M059J (cell line): ENCODE measurements around the gene SLC2A5. TPM values are rescaled to one million over a fixed set of nuclear protein-coding genes. Genes with fewer than 3 reads are reported as not detected.
"Not testable (repeated sequence)": the region's sequence is repeated elsewhere in the genome, so short reads cannot be mapped to it uniquely, and the experiment has no call there.

Experiments used
- DNase-seq: peaks from one replicate; pipeline ENCODE4 v3.0.0-alpha.2; 2012; ENCODE audit warnings: low read depth
- total RNA-seq: library from RNA; depleted of rRNA; stranded (reverse); fragments of >200 nt; shearing (Covaris generic); gene quantifications from 2 replicates; pipeline ENCODE4 v1.2.3, GENCODE V29; 2014; rRNA removed

The SLC2A5 gene
- total RNA-seq, 1 experiment from 2014 or later: 7.1 TPM

DNA sequence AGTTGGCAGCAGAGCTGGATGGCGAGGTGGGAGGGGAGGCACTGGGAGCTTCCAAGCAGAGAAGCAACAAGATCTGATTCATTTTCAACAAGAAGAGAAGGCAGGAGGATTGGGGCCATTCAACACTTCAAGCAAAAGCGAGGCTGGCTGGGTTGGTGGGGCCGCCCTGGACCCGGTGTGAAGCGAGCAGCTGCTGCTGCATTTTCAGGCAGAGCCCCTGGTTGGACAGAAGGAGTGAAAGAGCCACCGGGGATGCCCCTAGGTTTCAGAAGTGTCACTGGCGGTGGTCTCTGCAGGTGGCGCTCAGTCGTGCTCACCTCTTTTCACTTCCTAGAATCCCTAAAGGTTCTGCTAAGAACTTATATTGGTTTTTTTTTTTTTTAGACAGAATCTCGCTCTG is 61.2 kb downstream of the SLC2A5 start:
- no peak for DNase-seq

DNA sequence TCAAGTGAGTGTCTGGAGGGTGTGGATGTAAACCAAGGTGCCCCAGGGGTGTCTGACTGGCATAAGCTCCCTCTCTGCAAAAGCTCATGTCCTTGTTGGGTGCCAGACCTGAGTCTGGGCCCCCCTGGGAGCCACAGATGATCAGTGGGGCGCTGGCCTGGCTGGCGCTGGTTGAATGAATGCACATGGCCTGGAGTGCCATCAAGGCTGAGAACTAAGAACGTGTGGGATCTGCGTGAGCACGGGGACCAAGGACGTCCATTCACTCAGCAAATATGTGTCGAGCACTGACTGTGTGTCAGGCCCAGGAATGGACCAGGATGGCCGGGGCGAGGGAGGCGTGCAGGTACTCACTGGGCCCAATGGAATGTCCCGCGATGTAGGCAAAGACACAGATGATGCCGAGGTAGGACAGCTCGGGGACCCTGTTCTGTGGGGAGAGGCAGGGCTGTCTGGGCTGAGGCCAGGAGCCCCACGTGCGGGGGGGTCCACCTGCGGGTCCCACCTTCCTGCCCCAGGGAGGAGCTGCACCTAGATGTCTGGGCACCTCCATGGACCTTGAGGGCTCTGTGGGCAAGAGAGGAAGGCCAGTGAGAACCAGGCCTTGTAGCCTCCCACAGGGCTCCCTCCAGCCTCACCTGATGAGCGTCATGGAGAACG is 62.3 kb downstream of the SLC2A5 start:
- DNase-seq: no peak

DNA sequence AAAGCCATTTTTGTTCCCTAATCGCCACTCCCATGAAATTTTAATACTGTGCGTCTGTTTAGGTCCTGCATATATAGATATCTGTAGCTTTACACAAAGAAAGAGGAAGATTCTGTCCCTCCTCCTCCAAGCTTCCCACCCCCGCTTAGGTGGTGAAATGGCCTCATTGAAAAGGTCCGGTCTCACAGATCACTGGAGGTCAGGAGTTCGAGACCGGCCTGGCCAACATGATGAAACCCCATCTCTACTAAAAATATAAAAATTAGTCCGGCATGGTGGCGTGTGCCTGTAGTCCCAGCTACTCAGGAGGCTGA is 64.1 kb downstream of the SLC2A5 start:
- DNase-seq: no peak

DNA sequence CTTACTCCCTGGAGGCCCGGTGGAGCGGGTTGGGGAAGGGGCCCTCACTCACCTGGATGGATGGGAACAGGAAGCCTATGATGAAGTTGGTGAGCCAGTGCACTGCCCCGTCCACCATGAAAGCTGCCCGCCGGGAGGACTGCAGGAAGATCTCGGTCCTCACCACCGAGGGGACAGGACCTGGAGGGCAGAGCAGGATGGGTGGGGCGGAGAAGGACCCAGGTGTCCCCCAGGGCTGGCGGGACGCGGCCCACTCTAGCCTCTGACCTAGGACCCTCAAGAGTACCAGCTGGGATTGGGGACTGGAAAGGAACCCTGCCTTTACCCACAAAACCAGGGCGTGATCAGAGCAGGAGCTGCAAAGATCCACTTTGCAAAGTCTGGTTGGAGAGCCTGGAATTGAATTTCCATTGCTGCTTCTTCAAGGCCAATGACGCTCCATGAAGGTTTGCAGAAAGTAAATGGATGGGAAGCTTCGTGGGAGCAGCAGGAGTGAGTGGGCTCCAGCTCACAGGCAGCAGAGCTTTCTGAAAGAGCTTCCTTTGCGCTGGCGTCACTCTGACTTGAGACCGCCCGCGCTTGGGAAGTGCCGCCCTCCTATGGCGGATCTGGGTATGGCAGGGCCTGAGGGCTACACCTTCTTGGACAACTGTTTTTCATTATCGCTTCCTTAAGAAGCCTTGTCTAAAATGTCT is 64.6 kb downstream of the SLC2A5 start:
- peak; percentile 76 for DNase-seq

DNA sequence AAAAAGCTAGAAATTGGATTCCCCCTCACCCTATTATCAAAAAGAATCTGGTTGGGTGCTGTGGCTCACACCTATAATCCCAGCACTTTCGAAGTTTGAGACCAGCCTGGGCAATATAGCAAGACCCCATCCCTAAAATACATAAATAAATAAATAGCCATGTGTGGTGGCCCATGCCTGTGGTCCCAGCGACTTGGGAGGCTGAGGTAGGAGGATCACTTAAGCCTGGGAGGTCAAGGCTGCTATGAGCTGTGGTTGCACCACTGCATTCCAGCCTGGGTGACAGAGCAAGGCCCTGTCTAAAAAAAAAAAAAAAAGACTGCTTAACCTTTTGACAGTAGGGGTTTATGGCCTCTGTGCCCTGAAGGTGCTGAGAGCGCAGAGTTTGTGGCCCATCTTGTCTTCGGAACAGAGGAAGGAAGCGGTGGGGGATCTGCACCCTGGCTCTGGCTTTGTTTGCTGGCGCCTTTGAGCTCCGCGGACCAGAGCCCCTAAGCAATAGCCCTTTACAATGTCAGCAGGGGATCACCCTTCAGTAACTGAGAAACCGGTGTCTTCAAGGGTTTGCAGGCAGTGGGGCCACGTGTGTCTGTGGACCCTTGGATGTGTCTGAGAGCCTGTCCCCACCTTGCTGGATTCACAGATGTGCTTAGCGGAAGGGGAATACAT is 65.3 kb downstream of the SLC2A5 start:
- DNase-seq: no peak

DNA sequence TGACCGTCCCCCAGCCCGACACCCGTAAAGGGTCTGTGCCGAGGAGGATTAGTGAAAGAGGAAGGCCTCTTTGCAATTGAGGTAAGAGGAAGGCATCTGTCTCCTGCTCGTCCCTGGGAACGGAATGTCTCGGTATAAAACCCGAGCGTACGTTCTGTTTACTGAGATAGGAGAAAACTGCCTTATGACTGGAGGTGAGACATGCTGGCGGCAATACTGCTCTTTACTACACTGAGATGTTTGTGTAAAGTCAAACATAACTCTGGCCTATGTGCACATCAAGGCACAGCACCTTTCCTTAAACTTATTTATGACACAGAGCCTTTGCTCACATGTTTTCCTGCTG is 67.2 kb downstream of the SLC2A5 start:
- DNase-seq: not testable (repeated sequence)

DNA sequence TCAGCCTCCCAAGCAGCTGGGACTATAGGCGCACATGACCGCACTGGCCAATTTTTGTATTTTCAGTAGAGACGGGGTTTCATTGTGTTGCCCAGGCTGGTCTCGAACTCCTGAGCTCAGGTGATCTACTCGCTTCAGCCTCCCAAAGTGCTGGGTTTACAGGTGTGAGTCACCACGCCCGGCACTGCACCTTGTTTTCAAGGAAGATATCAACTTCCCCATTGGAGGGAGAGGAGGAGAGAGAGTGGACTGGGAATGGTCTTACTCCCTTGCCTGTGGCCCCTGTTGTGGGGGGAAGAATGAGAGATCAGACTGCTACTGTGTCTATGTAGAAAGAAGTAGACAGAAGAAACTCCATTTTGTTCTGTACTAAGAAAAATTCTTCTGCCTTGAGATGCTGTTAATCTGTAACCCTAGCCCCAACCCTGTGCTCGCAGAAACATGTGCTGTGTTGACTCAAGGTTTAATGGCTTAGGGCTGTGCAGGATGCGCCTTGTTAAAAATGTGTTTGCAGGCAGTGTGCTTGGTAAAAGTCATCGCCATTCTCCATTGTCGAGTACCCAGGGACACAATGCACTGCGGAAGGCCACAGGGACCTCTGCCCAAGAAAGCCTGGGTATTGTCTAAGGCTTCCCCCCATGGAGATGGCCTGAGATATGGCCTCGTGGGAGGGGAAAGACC is 67.8 kb downstream of the SLC2A5 start:
- not testable (repeated sequence) for DNase-seq

DNA sequence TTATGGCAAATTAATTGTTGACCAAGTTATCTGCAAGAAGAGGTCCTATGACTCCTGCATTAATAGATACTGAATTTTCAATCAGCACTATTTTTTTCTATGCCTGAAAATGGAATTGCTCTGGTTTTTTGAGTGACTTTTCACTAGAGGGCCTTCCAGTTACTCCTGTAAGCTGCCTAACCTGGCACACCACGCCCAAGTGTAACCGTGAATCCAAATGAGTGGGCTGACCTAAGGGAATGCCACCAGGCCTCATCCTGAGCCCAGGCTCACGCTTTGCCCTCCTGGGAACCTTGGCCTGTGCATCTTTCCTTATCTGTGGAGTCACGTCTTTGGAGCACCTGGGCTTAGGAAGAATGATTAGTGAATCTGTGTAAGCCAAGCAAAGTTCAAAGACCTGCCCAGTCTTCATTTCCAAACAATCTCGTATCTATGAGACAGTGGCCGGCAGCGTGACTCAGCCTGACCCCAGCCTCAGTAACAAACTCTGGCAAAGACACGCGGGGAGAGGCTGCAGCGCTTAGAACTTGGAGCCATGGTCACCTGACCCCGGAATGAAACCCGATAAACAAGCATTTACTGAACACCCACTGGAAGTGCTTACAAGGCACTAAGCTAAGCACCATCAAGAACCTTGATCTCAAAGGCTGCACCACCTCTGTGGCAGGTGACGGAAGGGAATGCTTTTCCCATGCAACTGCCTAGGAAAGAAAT is 75.3 kb downstream of the SLC2A5 start:
- not testable (repeated sequence) for DNase-seq

DNA sequence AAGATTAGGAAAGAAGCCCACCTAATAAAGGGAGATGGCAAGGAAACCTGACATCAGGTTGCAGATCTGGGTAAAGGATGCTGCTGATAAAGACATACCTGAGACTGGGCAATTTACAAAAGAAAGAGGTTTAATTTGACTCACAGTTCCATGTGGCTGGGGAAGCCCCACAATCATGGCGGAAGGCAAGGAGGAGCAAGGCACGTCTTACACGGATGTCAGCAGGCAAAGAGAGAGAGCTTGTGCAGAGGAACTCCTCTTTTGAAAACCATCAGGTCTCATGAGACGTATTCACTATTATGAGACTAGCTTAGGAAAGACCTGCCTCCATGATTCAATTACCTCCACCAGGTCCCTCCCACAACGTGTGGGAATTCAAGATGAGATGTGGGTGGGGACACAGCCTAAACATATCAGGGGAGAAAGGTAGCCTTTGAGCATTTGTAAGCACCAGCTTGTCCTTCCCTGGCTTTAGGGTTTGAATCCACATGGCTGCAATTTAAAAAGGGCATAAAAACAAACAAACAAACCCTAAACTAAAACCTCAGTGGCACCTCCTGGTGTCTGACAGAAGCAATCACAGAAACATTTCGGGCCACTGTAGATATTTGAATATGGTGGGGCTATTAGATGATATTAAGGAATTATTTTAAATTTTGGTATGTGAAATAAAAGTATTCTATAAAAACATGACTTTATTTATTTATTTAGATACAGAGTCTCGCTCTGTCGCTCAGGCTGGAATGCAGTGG is 76.3 kb downstream of the SLC2A5 start:
- no peak for DNase-seq

DNA sequence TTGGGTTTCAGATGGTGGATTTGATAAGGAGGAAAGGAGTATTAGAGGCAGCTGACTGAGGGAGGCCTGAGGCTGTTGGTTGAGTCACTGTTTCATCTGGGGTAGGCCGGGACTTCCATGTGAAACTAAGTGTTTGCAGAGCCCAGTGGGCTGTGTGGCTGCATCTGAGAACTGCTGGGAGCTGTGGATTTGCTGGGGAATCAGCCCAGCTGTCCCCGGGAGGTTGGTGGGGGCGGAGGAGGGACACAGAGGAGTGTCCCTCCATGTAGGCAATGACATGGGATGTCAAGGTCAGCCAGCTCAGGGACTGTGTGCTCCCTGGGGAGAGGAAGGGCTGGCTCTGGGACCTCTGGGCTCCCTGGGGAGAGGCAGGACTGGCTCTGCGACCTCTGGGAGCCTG is 79.6 kb downstream of the SLC2A5 start:
- DNase-seq: peak; percentile 66

DNA sequence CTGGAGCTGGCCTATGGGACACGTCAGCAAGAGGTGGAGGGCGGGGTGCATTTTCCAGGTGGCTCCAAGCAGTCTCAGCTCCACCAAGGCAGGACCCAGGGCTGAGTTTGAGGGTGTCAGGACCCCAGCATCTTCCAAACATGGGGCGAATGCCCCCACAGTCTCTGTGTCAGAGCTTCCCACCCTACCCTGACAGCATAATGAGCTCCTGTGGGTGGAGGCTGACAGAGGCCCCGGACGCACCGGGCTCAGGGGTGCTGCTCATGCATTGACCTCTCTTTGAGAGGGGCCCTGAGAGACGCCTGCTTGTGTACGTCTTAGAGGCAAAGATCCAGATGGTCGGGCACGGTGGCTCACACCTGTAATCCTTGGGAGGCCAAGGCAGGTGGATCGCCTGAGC is 80.4 kb downstream of the SLC2A5 start:
- no peak for DNase-seq

DNA sequence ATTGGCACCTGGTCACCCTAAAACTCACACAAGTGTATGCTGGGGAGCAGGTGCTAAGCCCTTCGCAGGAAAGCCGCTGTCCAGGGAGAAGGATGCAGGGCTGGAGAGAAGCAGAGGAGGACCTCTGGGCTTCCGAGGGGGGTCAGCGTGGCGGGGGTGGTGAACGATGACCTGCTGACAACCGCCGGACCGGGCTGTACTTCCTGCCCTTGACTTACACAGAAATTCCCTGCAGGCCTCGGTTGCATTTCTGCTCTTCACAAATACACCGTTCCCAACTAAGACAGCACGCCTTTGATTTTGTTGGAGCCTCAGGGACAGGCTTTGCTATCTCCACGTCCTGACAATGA is 80.8 kb downstream of the SLC2A5 start:
- DNase-seq: no peak

DNA sequence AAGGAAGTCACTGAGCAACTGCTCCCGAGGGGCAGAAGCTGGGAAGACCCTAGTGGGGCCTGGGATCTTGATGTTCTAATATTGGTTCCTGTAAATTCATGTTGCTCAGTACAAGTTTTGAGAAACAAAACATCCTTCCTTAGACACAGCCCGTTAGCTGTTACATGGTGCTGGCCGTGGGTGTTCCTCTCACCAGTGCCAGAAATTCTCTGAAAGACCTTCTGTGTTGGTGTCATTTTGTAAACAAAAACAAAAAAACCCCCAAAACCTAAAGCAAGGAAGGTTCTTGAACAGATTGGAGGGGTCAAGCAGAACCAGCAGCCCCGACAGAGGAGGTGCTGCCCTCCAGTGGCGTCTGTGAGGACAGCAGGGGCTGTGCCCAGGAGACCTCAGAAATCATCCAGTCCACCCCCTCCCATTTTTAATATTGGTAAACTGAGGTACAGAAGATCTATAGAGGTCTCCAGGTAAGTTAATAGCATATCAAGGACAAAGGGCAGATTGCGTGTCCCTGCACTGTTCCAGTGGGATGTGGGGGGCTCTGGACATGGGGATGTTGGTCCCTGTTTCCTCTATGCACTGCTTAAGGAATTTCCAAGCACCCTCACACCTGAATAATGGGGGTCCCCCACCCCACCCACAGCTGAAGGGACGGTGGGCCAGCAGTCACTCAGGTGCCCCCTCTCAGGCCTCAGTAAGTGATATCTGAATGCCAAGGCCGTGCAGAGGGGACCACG is 81.4 kb downstream of the SLC2A5 start:
- peak; percentile 49 for DNase-seq

DNA sequence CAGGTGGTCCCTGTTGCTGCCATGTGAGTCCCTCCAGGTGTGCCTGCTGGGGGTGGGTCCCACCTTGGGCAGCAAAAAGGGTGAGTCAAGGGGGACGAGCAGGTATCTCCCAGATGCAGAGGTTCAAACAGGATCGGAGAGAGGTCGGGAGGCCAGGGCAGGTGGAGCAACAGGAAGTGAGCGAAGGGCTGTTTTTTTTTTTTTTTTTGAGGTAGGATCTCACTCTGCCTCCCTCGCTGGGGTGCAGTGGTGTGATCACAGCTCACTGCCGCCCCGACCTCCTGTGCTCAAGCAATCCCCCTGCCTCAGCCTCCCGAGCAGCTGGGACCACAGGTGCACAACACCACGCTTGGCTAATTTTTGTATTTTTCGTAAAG is 82.6 kb downstream of the SLC2A5 start:
- DNase-seq: no peak

DNA sequence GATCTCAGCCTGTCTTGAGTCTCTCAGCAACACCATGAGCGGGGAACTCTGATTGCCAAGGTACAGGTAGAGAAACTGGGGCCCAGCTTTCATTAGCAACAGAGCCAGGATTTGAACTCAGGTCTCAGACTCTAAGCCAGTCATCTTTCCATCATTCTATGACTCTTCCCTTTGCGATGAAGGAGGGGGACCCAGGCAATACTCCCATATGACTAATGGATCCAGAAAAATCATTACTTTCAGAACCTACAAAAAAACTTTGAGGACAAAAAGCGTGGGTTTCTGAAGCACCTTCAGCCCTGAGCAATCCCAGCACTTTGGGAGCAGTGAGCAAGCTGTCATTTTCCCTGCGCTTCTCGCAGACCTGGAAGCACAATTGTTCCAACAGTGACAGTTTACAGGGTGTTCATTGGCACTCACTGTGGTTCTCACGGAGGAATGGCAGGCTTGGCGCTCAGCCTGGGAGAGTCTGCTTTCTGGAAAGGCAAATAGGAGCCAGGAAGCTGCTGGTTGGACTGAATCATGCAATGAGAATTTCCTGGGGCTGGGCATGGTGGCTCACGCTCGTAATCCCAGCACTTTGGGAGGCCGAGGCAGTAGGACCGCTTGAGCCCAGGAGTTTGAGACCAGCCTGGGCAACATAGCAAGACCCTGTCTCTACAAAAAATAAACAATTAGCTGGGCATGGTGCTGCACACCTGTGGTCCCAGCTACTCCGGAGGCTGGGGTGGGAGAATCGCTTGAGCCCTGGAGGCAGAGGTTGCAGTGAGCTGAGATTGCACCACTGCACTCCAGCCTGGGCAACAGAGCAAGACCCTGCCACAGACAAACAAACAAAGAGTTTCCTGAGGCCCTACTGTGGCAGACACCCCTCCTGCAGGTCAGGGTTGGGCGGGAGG is 83.3 kb downstream of the SLC2A5 start:
- DNase-seq: peak; percentile 99

Other genes starting within 250 kb of the SLC2A5 start
- gene ENO1, start 190.9 kb downstream of the SLC2A5 start, total RNA-seq: 3,081 and 3,852 TPM in 2 replicates
- gene CA6, start 123.8 kb downstream of the SLC2A5 start, total RNA-seq: not detected in 2 replicates
- not detected in 2 replicates for gene SLC2A7, start 43.2 kb downstream of the SLC2A5 start, total RNA-seq
- 2.1 and 2.9 TPM in 2 replicates for gene GPR157, start 59.5 kb upstream of the SLC2A5 start, total RNA-seq
- gene H6PD, start 165.1 kb upstream of the SLC2A5 start, total RNA-seq: 7.7 and 15.9 TPM in 2 replicates
- gene SPSB1, start 223.3 kb upstream of the SLC2A5 start, total RNA-seq: 9.2 and 14.3 TPM in 2 replicates